DND-41 (cell line): Measurements from ENCODE around the gene FOXP4.

Experiments
- ATAC-seq: fragments of 200-7000 bp; cut with Tn5 transposase; 3 replicates; pipeline ENCODE4 v1.9.1; 2021; ENCODE audit warnings: low read depth; ENCODE audit not compliant: insufficient read depth
- DNase-seq: peaks from one replicate; pipeline ENCODE4 v3.0.0-alpha.2; 2020
- H2AFZ ChIP-seq: 2 replicates; pipeline ENCODE4 v1.6.0; 2012; ENCODE audit warnings: low read depth, low read length
- H3K27ac ChIP-seq: 2 replicates; pipeline ENCODE4 v1.5.1; 2012; ENCODE audit warnings: low read length, inconsistent platforms
- H3K27me3 ChIP-seq: fragments of 200-600 bp; sonication (generic); 2 replicates; pipeline ENCODE4 v1.6.0; 2012; ENCODE audit warnings: low read length, mild to moderate bottlenecking, inconsistent platforms; ENCODE audit not compliant: insufficient read depth, poor library complexity
- H3K36me3 ChIP-seq: 2 replicates; pipeline ENCODE4 v1.5.1; 2012; ENCODE audit warnings: low read length, inconsistent platforms; ENCODE audit not compliant: insufficient read depth
- H3K4me1 ChIP-seq: 2 replicates; pipeline ENCODE4 v1.5.1; 2012; ENCODE audit warnings: mild to moderate bottlenecking, low read length; ENCODE audit not compliant: insufficient read depth
- H3K4me2 ChIP-seq: 2 replicates; pipeline ENCODE4 v1.6.0; 2012; ENCODE audit warnings: mild to moderate bottlenecking, moderate library complexity, low read length, inconsistent platforms; ENCODE audit not compliant: insufficient read depth
- H3K4me3 ChIP-seq, 2 experiments: fragments of 200-600 bp in 1 of 2; shearing (Covaris generic) in 1 of 2; 2 replicates each; pipeline ENCODE4 v1.5.1; 2012 to 2016; ENCODE audit warnings: inconsistent platforms in 2 of 2, low read length in 2 of 2, mild to moderate bottlenecking in 2 of 2, low read depth in 1 of 2, moderate library complexity in 1 of 2
- H3K79me2 ChIP-seq: 2 replicates; pipeline ENCODE4 v1.6.0; 2012; ENCODE audit warnings: low read length, inconsistent platforms; ENCODE audit not compliant: insufficient read depth
- H3K9ac ChIP-seq: 2 replicates; pipeline ENCODE4 v1.6.0; 2012; ENCODE audit warnings: low read depth, mild to moderate bottlenecking, inconsistent platforms, low read length, moderate library complexity
- H3K9me3 ChIP-seq: 2 replicates; pipeline ENCODE4 v1.5.1; 2012; ENCODE audit warnings: low read length, moderate library complexity, mild to moderate bottlenecking, inconsistent platforms; ENCODE audit not compliant: insufficient read depth, severe bottlenecking
- H4K20me1 ChIP-seq: 2 replicates; pipeline ENCODE4 v1.6.0; 2012; ENCODE audit warnings: low read length; ENCODE audit not compliant: insufficient read depth
- EZH2 ChIP-seq: IDR thresholded peaks from 3 replicates; pipeline ENCODE4 v1.6.1; 2012; ENCODE audit warnings: borderline replicate concordance, low read depth, mild to moderate bottlenecking, moderate library complexity, low read length, inconsistent platforms; ENCODE audit not compliant: severe bottlenecking
- TF ChIP-seq, protein P1 (sequence below): IDR thresholded peaks from 2 replicates; pipeline ENCODE4 v1.5.1; 2012; ENCODE audit warnings: borderline replicate concordance, low read length, moderate library complexity, mild to moderate bottlenecking; ENCODE audit not compliant: poor library complexity, severe bottlenecking; ENCODE audit errors: extremely low read depth

Gene FOXP4

GRCh38 chr6:41644297-41644879 lies 98.2 kb downstream of the FOXP4 start:
- Histone ChIP-seq H3K4me3 (no peak overlapping the region), H3K27ac (no peak overlapping the region), H3K9ac (no peak overlapping the region), H3K79me2 (no peaks in the 10 kb centered on the region), H3K36me3 (peaks cover 11% of the 10 kb centered on the region), H3K4me1 (peaks cover 6% of the 10 kb centered on the region), H2AFZ (no peak overlapping the region), H3K9me3 (no peaks in the 10 kb centered on the region), H3K27me3 (no peaks in the 10 kb centered on the region), H3K4me2 (no peak overlapping the region), H4K20me1 (no peaks in the 10 kb centered on the region; the same call in 1 of the 2 replicates)
- DNase-seq (no peak), ATAC-seq (no peak)
- TF ChIP-seq, protein P1, sequence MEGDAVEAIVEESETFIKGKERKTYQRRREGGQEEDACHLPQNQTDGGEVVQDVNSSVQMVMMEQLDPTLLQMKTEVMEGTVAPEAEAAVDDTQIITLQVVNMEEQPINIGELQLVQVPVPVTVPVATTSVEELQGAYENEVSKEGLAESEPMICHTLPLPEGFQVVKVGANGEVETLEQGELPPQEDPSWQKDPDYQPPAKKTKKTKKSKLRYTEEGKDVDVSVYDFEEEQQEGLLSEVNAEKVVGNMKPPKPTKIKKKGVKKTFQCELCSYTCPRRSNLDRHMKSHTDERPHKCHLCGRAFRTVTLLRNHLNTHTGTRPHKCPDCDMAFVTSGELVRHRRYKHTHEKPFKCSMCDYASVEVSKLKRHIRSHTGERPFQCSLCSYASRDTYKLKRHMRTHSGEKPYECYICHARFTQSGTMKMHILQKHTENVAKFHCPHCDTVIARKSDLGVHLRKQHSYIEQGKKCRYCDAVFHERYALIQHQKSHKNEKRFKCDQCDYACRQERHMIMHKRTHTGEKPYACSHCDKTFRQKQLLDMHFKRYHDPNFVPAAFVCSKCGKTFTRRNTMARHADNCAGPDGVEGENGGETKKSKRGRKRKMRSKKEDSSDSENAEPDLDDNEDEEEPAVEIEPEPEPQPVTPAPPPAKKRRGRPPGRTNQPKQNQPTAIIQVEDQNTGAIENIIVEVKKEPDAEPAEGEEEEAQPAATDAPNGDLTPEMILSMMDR = no peak

DNA sequence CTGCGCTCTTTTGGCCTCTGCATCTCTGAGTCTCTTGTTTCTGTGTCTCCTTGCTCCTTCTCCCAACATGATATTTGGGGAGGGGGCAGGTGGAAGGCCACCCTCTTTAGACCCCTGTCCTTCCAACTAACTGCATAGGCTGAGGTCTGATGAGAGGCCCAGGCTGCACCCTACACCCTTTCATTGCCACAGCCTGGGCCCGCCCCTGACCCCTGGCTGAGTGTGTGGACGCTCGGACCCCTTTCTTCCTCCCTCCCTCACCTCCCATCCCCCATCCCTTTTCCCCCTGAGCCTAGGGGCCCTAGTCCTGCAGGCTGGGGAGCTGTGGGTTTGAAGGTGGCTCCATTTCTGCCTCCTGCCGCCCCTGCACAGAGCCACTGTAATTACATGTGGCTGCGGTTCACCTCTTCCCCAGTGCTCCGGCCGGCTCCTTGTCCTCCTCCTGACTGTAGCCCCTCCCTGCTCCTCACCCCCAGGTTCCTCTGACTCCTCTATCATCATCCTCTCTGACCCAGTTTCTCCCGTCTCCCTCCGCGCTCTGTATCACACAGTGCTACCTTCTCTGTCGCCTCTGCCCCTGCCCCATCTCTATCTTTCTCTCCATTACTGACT lies 98.9 kb downstream of the FOXP4 start:
- Histone ChIP-seq H2AFZ (no peak overlapping the region), H3K9me3 (no peaks in the 10 kb centered on the region), H3K36me3 (peaks cover 11% of the 10 kb centered on the region), H3K79me2 (no peaks in the 10 kb centered on the region), H3K27me3 (no peaks in the 10 kb centered on the region), H3K9ac (no peak overlapping the region), H4K20me1 (no peaks in the 10 kb centered on the region; the same call in 1 of the 2 replicates), H3K4me3 (no peak overlapping the region), H3K4me1 (no peaks in the 10 kb centered on the region), H3K27ac (no peak overlapping the region), H3K4me2 (no peak overlapping the region)
- TF ChIP-seq, protein P1 = no peak
- TF ChIP-seq EZH2 = no peak
- no peak for DNase-seq
- no peak for ATAC-seq

DNA sequence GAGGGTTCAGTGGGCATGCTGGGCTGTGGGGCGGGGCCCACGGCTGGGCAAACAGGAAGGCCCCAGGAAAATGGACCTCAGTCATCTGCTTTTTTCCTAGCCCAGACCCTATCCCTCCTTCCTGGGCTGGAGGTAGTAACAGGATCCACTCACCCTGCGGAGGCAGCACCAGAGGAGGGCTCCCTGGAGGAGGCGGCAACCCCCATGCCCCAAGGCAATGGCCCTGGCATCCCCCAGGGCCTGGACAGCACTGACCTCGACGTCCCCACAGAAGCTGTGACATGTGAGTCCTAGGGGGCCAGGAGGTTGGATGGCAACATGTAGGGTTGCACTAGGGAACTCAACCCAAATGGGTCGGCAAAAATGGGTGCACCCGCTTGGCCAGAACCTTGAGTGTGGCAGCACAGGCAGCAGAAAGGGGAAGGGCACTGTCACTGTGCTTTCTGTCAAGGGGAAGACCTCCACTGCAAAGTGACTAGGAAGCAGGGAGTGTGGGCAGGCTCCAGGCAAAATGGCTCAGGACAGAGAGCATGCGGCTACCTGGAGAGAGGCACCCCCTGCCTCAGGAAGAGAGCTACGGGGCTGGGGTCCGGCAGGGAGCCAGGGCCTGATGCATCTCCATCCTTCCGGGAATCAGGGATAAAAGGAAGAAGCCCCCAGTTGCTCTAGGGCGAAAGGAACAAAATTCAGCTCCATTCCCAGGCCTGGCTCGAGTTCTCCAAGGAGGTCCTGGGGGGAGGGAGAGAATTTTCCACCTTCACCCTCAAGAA lies 100.0 kb downstream of the FOXP4 start:
- no peak overlapping the region for H3K4me3 ChIP-seq
- TF ChIP-seq, protein P1 = no peak
- TF ChIP-seq EZH2 = no peak
- no peak overlapping the region for H3K27ac ChIP-seq
- H4K20me1 ChIP-seq = no peaks in the 10 kb centered on the region
- H3K4me2 ChIP-seq = no peak overlapping the region
- H3K79me2 ChIP-seq = no peaks in the 10 kb centered on the region
- no peaks in the 10 kb centered on the region for H3K27me3 ChIP-seq
- DNase-seq (no peak), ATAC-seq (no peak)
- H3K36me3 ChIP-seq = peaks cover 11% of the 10 kb centered on the region
- no peak overlapping the region for H3K9ac ChIP-seq
- no peak overlapping the region for H2AFZ ChIP-seq
- no peaks in the 10 kb centered on the region for H3K9me3 ChIP-seq
- H3K4me1 ChIP-seq = no peaks in the 10 kb centered on the region
